ENCODE measurements around the gene USH1C.

USH1C gene

GRCh38 chr11:17571431-17572358, 27.5 kb upstream of the USH1C start:
- no peak for DNase-seq (ENCODE audit: low spot score)

DNA sequence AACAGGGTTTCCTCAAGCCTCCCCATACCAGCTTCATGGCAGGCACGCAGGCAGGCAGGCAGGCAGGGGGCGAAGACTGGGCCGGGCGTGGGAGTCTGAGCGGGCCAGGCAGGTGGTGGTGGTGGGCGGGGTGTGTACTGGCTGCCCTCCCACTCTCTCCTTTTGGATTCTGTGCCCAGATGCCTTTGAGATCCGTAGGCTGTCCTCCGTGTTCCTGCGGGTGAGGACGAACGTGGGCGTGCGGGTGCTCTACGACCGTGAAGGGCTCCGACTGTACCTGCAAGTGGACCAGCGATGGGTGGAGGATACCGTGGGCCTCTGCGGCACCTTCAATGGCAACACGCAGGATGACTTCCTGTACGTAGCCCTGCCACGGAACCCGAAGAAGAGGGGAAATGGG, 25.8 kb upstream of the USH1C start:
- no peak for DNase-seq (ENCODE audit: low spot score)

DNA sequence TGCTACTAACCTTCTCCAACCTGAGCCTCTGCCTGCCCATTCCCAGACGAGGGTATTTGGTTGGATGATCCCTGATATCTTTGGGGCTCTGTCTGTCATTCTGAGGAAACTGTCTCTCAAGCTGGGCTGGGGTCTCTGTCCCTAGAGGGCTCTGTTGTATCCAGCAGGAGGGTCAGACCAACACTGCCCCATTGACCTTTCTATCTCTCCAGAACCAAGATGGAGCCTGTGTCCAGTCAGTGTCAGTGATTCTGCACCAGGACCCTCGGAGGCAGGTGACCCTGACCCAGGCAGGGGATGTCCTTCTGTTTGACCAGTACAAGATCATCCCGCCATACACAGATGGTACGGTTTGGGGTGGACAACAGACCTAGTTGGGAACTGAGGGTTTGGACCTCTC, 24.7 kb upstream of the USH1C start:
- no peak for DNase-seq (ENCODE audit: low spot score)

DNA sequence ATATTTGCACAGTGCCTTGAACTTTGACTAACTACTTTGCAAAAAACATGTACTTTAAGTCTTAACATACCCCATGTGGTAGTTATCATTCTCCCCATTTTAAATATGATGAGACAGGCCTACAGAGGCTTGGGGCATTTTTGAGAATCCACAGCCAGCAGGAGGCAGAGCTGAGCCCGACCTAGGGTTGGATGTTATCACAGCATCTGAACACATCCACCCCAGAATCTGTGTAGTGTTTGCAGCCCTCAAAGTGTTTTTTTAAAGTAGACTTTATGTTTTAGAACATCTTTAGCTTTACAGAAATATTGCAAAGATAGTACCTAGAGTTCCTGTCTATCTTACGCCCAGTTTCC, 20.4 kb upstream of the USH1C start:
- DNase-seq (ENCODE audit: low spot score) = no peak

DNA sequence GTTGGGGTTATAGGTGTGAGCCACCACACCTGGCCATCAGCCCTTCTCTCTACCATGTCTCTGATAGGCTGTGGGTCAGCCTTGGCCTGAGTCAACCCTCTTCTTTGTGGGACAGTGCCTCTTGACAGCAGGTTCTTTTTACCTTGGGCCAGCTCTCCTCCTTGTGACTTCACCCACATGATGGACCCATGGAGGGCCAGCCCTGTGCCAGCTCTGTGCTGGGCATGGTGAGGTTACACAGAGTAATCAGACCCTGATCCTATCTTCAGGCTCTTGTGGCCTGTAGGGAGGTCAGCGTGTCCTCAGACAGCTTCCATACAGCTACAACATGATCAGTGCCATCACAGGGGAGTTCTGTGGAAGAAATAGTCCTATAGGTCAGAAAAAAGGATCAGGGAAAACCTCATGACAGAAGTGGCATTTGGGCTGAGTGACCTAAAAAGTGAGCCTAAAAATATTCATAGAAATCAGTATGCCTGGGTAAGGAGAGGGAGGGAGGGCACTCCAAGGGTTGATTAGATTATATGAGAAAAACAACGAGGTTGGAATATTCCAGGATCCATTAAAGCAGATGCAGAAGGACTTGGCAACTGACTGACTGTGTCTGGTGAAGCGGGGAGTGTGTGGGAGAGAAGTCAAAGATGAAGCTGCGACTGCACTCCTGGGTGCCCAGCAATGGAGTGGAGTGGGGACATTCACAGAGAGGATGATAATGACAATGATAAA, 19.9 kb upstream of the USH1C start:
- peak; percentile 52 for DNase-seq (ENCODE audit: low spot score)

DNA sequence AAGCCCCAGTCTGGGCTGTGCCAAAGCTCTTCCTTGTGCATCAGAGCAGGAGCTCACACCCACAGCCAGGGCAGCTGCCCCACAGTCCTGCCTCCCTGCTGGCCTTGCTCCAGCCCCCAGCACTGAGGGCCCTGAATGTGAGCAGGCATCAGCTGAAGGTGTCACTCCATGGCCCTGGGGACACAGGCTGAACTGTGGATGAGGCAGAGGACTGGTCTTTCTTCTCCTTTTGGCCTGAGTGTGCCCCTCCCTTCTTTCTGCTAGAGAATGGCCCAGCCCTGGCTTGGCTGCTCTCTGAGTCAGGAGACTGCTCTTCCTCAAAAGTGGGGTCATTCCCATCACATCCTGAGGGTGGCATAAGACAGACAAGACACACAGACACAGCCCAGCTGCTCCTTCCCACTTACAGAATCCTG, 19.0 kb upstream of the USH1C start:
- peak; percentile 37 for DNase-seq (ENCODE audit: low spot score)

DNA sequence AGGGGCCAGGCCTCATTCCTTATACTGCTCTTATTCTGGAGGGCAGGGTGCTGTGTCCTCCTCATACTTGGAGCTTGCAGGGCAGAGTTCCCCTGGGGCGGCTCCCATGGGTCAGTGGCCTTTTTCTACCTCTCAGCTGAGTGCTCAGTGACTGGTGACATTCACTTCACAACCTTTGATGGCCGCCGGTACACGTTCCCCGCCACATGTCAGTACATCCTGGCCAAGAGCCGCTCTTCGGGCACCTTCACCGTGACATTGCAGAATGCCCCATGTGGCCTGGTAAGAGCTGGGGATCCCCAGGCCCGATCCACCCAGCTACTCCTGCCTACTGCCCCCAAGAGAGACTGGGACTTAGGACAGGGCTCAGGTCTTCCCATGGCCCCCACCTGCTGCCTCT, 17.3 kb upstream of the USH1C start:
- no peak for DNase-seq (ENCODE audit: low spot score)

DNA sequence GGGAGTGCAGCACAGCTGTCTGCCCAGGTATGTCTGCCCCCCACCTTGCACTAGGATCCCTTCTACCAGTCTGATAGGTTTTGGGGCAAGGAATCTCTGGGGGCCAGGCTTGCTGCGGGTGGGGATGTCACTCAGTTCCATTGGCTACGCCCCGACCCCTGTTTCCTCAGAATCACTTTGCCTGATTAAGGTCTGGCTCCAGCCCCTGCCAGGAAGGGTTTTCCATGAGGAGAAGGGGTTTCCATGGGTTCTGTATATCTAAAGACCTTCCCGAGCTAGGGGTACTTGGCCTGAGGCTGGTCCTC, 16.8 kb upstream of the USH1C start:
- DNase-seq (ENCODE audit: low spot score) = no peak

DNA sequence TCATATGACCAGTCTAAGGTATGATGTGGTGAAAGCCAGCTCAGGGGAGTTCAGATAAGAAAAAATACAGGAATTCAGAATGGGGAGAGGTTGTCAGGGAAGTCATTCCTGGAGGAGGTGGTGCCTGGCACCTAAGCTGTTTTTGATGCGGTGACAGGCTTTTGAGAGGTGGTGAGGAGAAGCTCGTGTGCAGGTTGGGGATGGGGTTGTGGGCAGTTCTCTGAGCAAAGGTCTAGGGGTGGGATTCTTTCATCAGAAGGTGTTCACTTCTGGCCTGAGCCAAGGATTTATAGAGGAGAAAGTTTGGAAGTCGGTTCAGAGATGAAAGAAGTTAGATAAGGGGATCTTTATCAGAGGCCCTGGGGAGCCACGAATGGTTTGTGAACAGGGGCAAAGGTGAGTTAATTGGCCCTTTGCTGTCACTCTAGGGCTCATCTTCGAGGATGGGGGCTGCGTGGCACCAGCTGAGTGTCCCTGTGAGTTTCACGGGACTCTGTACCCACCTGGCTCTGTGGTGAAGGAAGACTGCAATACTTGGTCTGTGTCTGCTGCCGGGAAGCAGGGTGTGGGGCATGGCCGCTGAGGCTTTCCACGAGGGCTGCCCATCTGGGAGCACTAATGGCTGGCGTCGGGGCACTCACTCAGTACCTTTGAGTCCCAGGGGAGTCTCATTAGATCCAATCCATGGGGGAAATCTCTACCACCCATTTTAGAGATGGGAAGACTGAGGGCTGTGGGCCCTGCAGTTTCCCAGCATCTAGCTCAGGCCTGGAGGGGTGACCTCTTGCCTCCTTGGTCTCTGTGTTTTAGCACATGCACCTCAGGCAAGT, 16.3 kb upstream of the USH1C start:
- no peak for DNase-seq (ENCODE audit: low spot score)

- no peak for DNase-seq (ENCODE audit: low spot score)
Observed at GRCh38 chr11:17559341-17560087, 15.3 kb upstream of the USH1C start.

DNA sequence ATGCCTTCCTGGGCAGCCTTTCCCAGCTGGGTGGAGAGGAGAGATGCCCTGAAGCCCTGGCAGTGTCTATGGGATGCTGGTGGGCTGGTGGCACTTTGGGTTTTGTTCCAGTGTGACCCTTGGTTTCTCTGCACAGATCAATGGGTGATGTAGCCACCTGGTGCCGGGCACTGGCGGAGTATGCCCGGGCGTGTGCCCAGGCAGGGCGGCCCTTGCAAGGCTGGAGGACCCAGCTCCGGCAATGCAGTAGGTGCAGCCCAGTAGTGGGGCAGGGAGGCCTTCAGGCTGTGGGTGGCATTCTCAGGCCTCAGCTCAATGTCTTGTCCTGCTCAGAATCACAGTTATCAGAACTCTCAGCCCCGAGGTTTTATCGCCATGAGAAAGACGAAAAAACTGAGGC, 14.7 kb upstream of the USH1C start:
- DNase-seq (ENCODE audit: low spot score) = no peak

DNA sequence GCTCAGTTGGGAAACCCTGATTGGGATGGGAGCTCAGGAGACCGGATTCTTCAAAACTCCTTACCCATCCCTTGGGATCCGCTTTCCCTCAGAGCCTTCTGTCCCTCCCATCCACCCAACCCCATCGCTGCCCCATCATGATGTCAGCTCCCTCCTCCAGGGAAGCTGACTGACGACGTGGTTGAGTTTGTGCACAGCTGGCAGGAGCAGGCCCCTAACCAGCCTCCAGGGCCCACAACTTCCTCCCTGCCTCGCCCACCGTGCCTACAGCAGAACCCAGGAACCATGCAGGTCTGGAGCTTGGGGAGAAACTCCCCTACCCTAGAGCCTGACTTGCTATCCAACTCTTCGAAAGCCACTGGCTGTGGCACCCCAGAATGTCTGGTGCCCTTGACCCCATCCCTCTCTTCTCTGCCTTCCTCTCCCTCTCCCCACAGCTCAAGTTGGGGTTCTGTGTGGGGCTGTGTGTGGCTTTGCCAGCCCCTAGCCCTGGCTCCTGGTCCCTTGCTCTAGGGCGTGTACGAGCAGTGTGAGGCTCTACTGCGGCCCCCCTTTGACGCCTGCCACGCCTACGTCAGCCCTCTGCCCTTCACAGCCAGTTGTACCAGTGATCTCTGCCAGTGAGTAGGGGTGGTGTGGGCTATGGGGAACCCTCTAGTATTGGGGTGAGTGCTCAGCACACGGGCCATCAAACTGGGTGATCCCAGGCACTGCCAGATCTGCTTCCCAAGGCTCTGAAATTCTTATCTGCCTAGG, 14.0 kb upstream of the USH1C start:
- DNase-seq (ENCODE audit: low spot score) = no peak

DNA sequence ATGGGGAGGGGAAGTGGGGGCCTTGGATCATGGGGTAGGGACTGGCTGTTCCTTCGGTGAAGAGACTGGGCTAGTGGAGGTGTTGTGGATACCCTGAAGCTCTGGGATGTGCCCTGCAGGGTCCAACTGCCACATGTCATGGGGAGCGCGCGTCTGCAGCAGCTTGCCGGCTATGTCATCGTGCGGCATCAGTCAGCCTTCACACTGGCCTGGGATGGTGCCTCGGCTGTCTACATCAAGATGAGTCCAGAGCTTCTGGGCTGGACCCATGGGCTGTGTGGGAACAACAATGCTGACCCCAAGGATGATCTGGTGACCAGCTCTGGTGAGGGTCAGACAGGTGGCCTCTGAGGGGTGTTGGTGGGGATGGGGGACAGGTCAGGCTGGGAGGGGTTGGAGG, 12.8 kb upstream of the USH1C start:
- no peak for DNase-seq (ENCODE audit: low spot score)

GRCh38 chr11:17554487-17554886, 10.3 kb upstream of the USH1C start:
- DNase-seq (ENCODE audit: low spot score) = no peak

- no peak for DNase-seq (ENCODE audit: low spot score)
Observed at GRCh38 chr11:17553249-17553546, 9.0 kb upstream of the USH1C start.

GRCh38 chr11:17552392-17553248, 8.4 kb upstream of the USH1C start:
- no peak for DNase-seq (ENCODE audit: low spot score)

GRCh38 chr11:17552041-17552355, 7.8 kb upstream of the USH1C start:
- DNase-seq (ENCODE audit: low spot score) = no peak

DNA sequence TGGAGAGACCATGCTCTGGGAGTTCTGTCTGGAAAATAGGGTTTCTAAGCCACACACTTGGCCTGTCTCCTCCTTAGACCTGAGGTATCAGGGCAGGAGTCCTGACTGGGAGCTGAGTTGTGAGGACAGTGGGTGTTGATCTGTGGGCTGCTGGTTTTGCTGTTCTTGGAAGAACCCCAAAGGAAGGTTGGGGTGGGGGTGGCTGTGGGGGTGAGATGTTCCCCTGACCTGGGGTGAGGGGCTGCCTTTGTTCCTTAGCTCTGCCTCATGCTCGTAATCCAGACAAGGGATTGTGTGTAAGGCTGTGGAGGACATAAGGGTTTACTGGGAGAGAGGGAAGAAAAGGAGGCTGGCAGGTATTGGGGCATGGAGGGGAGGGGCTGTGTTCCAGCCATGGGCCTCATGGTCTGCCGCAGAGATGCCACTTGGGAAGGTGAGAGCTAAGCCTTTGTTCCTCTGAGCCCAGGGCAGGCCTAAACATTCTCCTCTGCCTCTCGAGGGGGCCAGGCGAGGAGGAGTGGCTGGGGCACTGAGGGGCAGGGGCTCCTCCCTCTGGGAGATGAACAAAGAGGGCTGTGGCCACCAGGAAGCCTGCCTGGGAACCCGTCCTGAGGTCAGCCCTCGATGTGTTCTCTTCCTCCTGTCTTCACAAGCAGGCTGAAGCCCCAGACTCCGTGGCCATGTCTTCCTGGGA, 7.3 kb upstream of the USH1C start:
- no peak for DNase-seq (ENCODE audit: low spot score)

GRCh38 chr11:17550450-17551346, 6.5 kb upstream of the USH1C start:
- DNase-seq (ENCODE audit: low spot score) = no peak
